Common myeloid progenitor, CD34-positive (primary cell): ENCODE measurements around the gene HHAT.

ENCODE experiments used
- CTCF ChIA-PET: fragments of 350-600 bp; sonication (Branson Sonifier 250); formaldehyde crosslinking; loops from one replicate; lab custom pipeline; 2021; ENCODE audit warnings: antibody characterized with exemption; lab: Charles Lee
- POLR2A ChIA-PET: fragments of 350-600 bp; sonication (Branson Sonifier 250); formaldehyde crosslinking; loops from one replicate; lab custom pipeline; 2021; ENCODE audit warnings: antibody characterized with exemption; lab: Charles Lee
- DNase-seq, 3 donors: peaks; one replicate each; pipeline versions ENCODE4 v3.0.0 to v3.0.0-alpha.2; 2013
- H3K27ac ChIP-seq, 2 experiments: 1 replicate in 1 of 2; 2 replicates in 1 of 2; pipeline ENCODE4 v1.7.0; 2013; ENCODE audit warnings: inconsistent platforms in 2 of 2, low read length in 2 of 2, mild to moderate bottlenecking in 2 of 2, low read depth in 1 of 2, moderate library complexity in 1 of 2; ENCODE audit not compliant: severe bottlenecking in 2 of 2, insufficient read depth in 1 of 2, poor library complexity in 1 of 2
- H3K27me3 ChIP-seq, 5 experiments: replicated peaks in 2 of 5; 1 replicate in 3 of 5; 2 replicates in 2 of 5; pipeline versions ENCODE4 v1.6.1 to v1.7.0; 2013; ENCODE audit warnings: low read length in 4 of 5, mild to moderate bottlenecking in 2 of 5, moderate library complexity in 2 of 5, inconsistent platforms in 1 of 5; ENCODE audit not compliant: insufficient read depth in 5 of 5, control insufficient read depth in 4 of 5
- H3K36me3 ChIP-seq, 4 experiments: 1 replicate in 2 of 4; 2 replicates in 2 of 4; pipeline versions ENCODE4 v1.6.1 to v1.7.0; 2013; ENCODE audit warnings: low read length in 3 of 4, control low read depth in 1 of 4, mild to moderate bottlenecking in 1 of 4; ENCODE audit not compliant: control insufficient read depth in 4 of 4, insufficient read depth in 4 of 4
- H3K4me1 ChIP-seq, 4 experiments: 1 replicate in 3 of 4; 2 replicates in 1 of 4; pipeline versions ENCODE4 v1.6.1 to v1.7.1; 2013; ENCODE audit warnings: low read length in 3 of 4, mild to moderate bottlenecking in 3 of 4, control low read depth in 1 of 4, inconsistent platforms in 1 of 4, moderate library complexity in 1 of 4; ENCODE audit not compliant: control insufficient read depth in 4 of 4, insufficient read depth in 4 of 4; ENCODE audit errors: control extremely low read depth in 1 of 4
- H3K4me3 ChIP-seq, 7 experiments: 1 replicate in 4 of 7; 2 replicates in 3 of 7; pipeline versions ENCODE4 v1.5.1 to v1.7.0; 2013; ENCODE audit warnings: mild to moderate bottlenecking in 7 of 7, low read length in 6 of 7, moderate library complexity in 6 of 7, inconsistent platforms in 2 of 7, low read depth in 2 of 7, control low read depth in 1 of 7; ENCODE audit not compliant: insufficient read depth in 4 of 7, control insufficient read depth in 1 of 7; ENCODE audit errors: extremely low read depth in 1 of 7
- H3K9me3 ChIP-seq, 5 experiments: 1 replicate in 4 of 5; 2 replicates in 1 of 5; pipeline versions ENCODE4 v1.6.1 to v1.7.1; 2013; ENCODE audit warnings: low read length in 4 of 5, mild to moderate bottlenecking in 2 of 5, inconsistent platforms in 1 of 5, low read depth in 1 of 5, moderate library complexity in 1 of 5; ENCODE audit not compliant: control insufficient read depth in 4 of 5, insufficient read depth in 2 of 5; ENCODE audit errors: control extremely low read depth in 1 of 5
- WGBS: methylation state at CpG from one replicate; pipeline ENCODE4 v1.1.5; 2013; ENCODE audit not compliant: insufficient coverage; 5-methylcytosine and 5-hydroxymethylcytosine counted together

Gene HHAT

GRCh38 chr1:210516697-210517459 lies 188.2 kb downstream of the HHAT start:
- Histone ChIP-seq H3K27me3 (no peaks in the 10 kb centered on the region), H3K4me3 (no peak overlapping the region), H3K36me3 (no peaks in the 10 kb centered on the region), H3K9me3 (no peaks in the 10 kb centered on the region), H3K4me1 (peaks cover 0 to 14% (median 3%) of the 10 kb centered on the region in 4 experiments), H3K27ac (no peak overlapping the region)
- ChIA-PET POLR2A (interaction anchor here (1.0 kb wide), 2 partner anchors 64 to 81 kb away, joined by 3 read pairs; no protein-coding TSS in a partner anchor), CTCF (interaction anchor here (0.6 to 1.1 kb wide), 3 partner anchors 10 to 152 kb away, joined by 3 to 4 read pairs (median 4); no protein-coding TSS in a partner anchor)
- DNase-seq = peak; percentile 39 to 55 (median 45)
- WGBS = 43% methylated on average over 5 of the region's 5 CpGs

GRCh38 chr1:210523830-210524229 lies 195.1 kb downstream of the HHAT start:
- CTCF ChIA-PET = no interaction called here

GRCh38 chr1:210525716-210526454 lies 197.2 kb downstream of the HHAT start:
- no peak for DNase-seq
- CTCF ChIA-PET = interaction anchor here (1.1 to 1.3 kb wide), 2 partner anchors 8 to 25 kb away, joined by 3 to 4 read pairs; no protein-coding TSS in a partner anchor
- no peaks in the 10 kb centered on the region for H3K36me3 ChIP-seq
- no peaks in the 10 kb centered on the region for H3K27me3 ChIP-seq
- WGBS = 98% methylated on average over 13 of the region's 13 CpGs
- POLR2A ChIA-PET = no interaction called here
- no peak overlapping the region for H3K27ac ChIP-seq
- H3K4me3 ChIP-seq = no peak overlapping the region
- H3K9me3 ChIP-seq = no peaks in the 10 kb centered on the region
- H3K4me1 ChIP-seq = no peaks in the 10 kb centered on the region

More at GRCh38 chr1:210523830-210524229, 195.1 kb downstream of the HHAT start:
- no peaks in the 10 kb centered on the region for H3K27me3 ChIP-seq
- H3K4me3 ChIP-seq = no peak overlapping the region
- no peaks in the 10 kb centered on the region for H3K36me3 ChIP-seq
- DNase-seq = no peak
- H3K9me3 ChIP-seq = no peaks in the 10 kb centered on the region
- no peak overlapping the region for H3K27ac ChIP-seq
- H3K4me1 ChIP-seq = no peaks in the 10 kb centered on the region
- WGBS = 100% methylated on average over 2 of the region's 4 CpGs
- POLR2A ChIA-PET = no interaction called here

- H3K27ac ChIP-seq = no peak overlapping the region
- no peaks in the 10 kb centered on the region for H3K4me1 ChIP-seq
- H3K27me3 ChIP-seq = no peaks in the 10 kb centered on the region
- no peaks in the 10 kb centered on the region for H3K9me3 ChIP-seq
- DNase-seq = no peak
- no peaks in the 10 kb centered on the region for H3K36me3 ChIP-seq
- POLR2A ChIA-PET = no interaction called here
- CTCF ChIA-PET = interaction anchor here (1.0 to 1.3 kb wide), 3 partner anchors 10 to 606 kb away, joined by 3 to 4 read pairs (median 3); partner anchors contain the start of gene KCNH1
- H3K4me3 ChIP-seq = no peak overlapping the region
- 100% methylated on average over 2 of the region's 3 CpGs for WGBS
Observed at GRCh38 chr1:210527091-210527490, 198.4 kb downstream of the HHAT start.

- no peaks in the 10 kb centered on the region for H3K9me3 ChIP-seq
- 80% methylated on average over 1 of the region's 3 CpGs for WGBS
- no peak for DNase-seq
- H3K27me3 ChIP-seq = no peaks in the 10 kb centered on the region
- POLR2A ChIA-PET = no interaction called here
- CTCF ChIA-PET = no interaction called here
- no peak overlapping the region for H3K4me3 ChIP-seq
- no peaks in the 10 kb centered on the region for H3K36me3 ChIP-seq
- H3K27ac ChIP-seq = no peak overlapping the region
- H3K4me1 ChIP-seq = no peaks in the 10 kb centered on the region
Observed at GRCh38 chr1:210531475-210532222, 202.9 kb downstream of the HHAT start.

- Histone ChIP-seq H3K9me3 (no peaks in the 10 kb centered on the region), H3K27me3 (no peaks in the 10 kb centered on the region), H3K4me1 (no peaks in the 10 kb centered on the region), H3K36me3 (no peaks in the 10 kb centered on the region), H3K27ac (no peak overlapping the region), H3K4me3 (no peak overlapping the region)
- POLR2A ChIA-PET = no interaction called here
- WGBS = 71% methylated on average over 1 of the region's 1 CpG
- CTCF ChIA-PET = no interaction called here
- DNase-seq = no peak
Observed at GRCh38 chr1:210532223-210532598, 203.5 kb downstream of the HHAT start.
